GM21526 (cell line): ENCODE measurements around the gene MYADML2.
"Not testable (repeated sequence)": the region's sequence is repeated elsewhere in the genome, so short reads cannot be mapped to it uniquely, and the experiment has no call there.

Experiments used
- ATAC-seq: cut with Tn5 transposase; IDR thresholded peaks from one replicate; pipeline ENCODE4 v1.9.1; 2021; ENCODE audit warnings: moderate library complexity; ENCODE audit not compliant: unreplicated experiment, low FRiP score

The MYADML2 gene

DNA sequence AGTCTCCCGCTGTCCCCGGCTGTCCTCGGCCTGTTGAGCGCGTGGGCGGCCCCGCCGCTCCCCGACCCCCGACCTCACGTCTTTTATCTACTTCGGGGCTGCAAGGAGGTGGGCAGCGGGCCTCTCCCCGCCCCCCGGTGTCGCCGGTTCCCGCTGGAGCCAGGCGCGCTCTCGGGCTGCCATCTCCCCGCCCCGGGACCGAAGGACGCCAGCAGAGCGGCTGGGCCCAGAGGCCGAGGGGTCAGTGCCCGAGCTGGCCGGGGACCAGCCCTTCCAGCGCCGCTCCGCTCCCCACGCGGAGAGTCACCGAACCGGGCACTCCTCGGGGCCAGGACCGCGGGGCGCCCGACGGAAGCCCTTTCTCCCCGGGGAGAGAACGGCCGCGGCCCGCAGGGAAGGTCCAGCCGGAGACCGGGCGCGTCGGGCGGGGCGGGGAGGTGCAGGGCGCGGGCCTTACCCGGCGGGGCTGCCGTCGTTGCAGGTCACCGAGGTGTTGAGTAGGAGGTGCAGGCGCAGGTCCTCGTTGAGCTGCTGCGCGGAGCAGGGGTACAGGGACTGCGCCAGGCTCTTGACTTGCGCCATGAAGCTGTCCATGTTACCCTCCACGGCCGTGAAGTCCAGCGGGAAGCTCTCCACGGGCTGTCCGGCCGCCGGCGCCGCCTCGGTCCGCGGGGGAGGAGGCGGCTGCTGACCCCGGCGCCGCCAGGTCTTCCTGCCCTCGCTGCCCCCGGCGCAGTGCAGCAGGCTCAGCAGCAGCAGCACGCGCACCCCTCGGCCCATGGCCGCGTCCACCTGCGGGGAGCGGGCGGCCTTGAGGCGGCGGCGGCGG, 13.3 kb upstream of the MYADML2 start:
- ATAC-seq, result no peak

DNA sequence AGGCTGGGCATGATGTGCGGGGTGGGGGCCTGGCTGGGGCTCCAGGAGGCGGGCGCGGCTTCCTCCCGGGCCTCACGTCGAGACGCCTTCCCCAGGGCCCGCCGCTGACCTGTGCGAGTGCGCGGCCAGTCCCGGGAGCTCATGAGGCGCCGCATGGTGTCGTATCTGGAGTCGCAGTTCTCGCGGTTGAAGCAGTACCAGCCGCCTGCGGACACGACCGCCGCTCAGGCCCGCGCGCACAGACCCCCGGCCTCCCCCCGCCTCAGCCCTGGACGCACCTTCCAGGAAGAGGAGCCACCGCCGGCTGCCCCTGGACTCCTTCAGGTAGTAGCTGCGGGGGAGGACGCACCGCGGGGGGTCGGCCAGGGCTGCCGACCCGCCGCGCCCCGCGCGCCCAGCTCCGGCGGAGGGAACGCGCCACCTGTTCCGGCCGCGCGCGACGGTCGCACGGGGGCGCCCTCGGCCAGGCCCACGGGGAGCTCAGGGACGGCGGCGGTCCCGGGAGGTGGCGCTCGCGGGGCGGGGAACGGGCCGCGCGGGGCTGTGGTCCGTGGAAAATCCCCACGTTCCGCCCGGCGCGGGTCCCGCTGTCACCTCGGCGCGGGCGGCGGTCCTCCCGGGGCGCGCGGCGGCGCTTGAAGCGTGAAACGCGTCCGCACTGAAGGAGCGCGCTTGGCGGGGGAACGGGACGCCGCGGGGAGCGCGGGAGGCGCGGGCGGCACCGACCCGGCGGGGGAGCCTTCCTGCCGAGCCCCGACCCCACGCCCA, 12.5 kb upstream of the MYADML2 start:
- no peak for ATAC-seq

DNA sequence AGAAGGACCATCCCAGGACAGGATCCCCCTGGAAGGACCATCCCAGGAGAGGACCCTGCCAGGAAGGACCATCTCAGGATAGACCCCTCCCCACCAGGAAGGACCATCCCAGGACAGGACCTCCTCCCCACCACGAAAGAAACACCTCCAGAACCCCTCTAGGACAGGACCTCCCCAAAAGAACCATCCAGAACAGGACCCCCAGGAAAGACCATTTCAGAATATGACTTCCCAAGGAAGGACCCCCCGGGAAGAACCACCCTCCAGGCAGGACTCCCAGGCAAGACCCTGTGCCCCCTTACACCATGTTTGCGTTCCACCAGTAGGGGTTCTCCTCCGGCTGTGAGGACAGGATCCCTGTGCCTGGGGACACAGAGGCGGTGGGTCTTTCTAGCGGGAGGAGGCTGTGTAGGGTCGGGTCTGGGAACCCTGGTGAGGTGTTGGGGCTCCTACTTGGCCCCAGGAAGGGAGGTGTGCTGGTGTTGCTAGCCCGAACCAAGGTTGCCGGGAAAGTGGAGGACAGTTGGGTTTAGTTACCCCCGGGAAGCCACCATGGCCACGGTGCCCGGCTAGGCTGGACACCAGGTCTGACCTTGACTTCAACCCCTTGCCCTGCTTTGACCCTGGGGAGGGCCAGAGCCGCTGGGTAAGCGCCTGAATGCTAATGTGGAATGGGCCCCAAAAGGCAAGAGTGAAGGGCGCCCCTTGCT, 11.8 kb upstream of the MYADML2 start:
- ATAC-seq, result no peak

DNA sequence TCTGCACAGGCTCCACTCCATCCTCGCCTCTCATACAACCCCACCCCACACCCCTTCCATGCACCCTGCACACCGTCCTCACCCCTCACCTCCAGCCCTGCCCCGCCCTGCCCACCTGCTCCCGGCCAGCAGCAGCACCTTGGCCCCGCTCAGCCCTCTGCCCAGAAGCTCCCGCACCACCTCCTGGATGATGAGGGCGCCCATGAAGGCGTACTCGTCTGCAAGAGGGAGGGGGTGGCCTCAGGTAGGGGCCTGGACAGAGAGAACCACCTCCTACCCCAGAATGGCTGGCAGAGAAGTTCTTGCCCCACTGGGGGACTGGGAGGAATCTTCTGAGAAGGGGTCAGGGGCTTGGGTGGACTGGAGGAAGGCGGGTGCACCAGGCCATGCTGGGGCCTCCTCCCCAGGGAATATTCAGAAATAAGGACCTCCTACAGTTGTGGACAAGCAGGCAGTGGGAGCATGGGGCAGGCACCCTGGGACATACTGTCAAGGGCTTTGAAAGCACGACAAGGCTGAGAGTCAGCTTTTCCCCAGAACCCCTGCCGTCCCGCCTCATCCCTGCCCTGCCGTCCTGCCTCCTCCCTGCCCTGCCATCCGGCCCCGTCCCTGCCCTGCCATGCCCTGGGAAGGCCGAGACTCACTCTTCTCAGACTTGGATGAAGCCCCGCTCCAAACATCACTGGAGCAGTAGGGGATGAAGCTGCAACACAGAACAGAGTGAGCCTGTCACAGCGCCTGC, 10.8 kb upstream of the MYADML2 start:
- ATAC-seq, result no peak

DNA sequence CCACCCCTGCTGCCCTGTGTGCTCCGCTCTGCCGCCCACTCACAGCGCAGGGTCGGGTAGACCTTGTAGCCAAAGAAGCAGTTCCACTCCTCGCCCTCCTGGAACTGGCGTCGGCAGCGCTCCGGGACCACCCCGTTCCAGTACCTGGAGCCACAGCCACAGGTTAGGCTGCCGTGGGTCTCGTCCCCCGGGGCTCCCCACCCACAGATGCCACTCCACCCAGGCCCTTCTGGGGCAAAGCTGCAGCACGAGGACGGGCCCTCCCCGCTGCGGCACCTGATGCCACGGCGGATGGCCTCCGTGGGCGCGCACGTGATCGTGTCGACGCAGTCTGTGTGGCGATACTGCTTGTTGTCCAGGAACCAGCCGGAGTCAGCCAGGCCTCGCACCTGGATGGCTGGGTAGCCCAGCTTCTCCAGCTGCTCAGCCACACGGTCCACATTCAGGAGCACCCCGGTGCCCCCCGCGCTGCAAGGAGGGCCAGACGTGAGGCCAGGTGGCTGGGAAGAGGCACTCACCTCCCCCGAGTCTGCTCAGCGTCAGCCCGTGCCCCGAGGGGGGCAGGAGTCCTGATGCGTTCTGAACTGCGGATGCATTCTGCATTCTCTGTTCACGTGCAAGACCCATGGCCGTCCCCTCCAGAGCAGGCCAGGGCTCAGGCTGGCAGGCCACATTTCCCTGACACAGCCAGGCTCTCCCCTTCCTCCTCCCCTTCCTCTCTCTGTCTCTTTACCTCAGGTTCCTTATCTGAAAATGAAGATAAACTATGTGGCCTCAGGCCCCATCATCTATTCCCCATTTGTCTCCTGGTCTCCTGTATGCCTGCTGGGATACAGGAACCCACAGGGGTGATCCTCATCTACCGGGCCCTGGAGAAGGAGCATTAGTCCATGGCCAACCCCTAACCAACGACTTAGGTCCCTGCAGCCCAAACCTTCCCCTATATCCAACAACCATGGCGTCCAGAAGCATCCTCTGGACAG, 9.9 kb upstream of the MYADML2 start:
- ATAC-seq, result no peak

DNA sequence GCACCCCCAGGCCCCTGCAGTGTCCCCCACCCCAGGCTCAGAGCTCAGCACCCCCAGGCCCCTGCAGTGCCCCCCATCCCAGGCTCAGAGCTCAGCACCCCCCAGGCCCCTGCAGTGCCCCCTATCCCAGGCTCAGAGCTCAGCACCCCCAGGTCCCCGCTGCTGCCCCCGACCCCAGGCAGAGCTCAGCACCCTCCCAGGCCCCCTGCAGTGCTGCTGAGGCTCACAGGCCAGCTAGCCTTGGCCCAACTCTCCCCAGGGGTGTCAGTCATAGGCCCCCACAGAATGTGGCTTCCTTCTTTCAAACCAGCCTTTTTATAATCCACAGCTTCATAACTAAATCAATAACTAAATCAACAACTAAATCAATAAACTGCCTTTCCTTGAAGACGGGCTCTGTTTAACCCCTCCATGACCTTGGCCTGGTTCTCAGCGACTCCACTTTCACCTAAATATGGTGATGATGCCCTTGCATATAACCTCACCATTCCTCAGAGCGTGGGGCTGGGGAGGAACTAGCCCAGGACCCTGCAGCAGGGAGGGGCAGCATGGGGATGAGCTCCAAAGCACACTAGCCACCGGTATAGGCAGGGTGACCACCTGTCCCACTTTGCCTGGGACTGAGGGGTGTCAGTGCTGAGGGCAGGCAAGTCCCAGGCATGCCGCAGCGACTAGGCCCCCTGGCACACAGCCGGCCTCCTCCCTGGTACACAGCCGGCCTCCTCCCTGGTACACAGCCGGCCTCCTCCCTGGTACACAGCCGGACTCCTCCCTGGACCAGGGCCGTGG, 8.9 kb upstream of the MYADML2 start:
- no peak for ATAC-seq

DNA sequence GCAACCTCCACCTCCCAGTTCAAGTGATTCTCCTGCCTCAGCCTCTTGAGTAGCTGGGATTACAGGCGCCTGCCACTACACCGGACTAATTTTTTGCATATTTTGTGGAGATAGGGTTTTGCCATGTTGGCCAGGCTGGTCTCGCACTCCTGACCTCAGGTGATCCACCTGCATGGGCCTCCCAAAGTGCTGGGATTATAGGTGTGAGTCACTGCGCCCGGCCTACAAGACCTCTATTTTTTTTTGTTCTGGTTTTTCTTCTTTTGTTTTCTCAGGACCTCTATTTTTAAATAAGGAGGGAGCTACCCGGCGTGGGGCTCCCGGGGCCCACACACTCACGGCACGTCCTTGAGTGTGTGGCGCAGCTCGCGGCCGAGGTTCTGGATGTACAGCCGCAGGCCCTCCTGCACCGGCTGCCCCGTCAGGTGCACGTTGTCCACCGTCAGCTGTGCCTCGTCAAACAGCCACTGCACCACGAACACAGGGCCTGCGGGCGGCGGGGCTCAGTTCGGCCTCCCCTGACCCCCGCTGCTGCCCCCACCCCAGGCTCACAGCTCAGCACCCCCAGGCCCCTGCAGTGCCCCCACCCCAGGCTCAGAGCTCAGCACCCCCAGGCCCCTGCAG, 8.1 kb upstream of the MYADML2 start:
- no peak for ATAC-seq

DNA sequence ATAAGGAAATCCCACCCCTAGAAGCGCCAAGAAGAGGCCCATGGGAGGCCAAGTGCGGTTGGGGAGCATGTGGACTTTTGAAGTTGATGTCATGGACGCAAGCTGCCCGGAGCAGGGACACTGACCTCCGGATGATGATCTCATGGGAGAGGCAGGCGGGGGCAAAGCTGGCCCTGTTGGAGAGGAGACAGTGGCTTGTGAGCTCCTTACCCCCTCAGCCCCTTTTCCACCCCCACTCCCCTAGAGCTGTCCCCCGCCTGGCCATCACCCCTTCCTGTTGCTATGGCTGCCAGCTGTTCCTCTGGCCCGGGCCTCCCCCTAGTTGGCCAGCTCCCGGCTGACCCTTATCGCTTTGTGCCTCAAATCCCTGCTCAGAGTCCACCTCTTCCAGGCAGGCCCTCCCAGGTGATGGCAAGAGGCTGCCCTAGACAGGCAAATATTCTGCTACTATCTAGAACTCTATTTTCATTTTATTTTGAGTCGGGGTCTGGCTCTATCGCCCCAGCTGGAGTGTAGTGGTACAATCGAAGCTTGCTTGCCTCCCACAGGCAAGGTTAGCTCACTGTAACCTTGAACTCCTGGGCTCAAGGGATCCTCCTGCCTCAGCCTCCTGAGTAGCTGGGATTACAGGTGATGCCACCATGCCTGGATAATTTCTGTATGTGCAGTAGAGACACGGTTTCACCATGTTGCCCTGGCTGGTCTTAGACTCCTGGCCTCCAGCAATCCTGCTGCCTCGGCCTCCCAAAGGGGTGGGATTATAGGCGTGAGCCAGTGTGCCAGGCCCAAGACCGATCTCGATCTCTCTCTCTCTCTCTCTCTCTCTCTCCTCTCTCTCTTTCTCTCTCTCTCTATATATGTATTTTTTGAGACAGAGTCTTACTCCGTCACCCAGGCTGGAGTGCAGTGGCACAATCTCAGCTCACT, 7.4 kb upstream of the MYADML2 start:
- ATAC-seq, result no peak

DNA sequence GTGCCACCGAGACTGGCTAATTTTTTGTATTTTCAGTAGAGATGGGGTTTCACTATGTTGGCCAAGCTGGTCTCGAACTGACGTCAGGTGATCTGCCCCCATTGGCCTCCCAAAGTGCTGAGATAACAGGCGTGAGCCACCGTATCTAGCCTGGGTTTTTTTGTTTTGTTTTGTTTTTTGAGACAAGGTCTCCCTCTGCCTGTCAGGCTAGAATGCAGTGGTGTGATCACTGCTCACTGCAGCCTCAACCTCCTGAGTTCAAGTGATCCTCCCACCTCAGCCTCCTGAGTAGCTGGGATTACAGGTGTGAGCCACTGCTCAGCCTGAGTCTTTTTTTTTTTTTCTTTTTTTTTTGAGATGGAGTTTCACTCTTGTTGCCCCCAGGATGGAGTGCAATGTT, 6.4 kb upstream of the MYADML2 start:
- not testable (repeated sequence) for ATAC-seq

DNA sequence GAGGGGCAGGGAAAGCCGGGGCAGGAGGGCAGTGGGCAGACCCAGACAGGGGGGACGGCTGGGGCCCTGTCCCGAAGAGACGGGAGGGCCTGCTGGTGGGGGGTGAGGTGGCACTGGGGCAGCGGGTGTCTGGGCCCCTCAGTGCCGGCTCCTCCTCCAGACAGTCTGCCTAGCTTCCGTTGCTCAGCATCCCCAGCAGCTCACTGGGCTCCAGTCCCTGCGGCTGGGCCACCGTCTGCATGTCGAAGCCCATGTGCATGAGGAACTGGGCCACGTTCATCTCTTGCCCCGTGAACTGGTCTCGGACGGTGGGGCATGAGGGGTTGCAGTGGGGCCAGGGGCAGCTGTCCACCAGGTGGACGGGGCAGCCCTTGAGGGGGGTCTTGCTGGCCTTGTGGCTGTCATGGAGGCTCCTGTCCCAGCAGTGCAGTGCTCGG, 5.8 kb upstream of the MYADML2 start:
- no peak for ATAC-seq

DNA sequence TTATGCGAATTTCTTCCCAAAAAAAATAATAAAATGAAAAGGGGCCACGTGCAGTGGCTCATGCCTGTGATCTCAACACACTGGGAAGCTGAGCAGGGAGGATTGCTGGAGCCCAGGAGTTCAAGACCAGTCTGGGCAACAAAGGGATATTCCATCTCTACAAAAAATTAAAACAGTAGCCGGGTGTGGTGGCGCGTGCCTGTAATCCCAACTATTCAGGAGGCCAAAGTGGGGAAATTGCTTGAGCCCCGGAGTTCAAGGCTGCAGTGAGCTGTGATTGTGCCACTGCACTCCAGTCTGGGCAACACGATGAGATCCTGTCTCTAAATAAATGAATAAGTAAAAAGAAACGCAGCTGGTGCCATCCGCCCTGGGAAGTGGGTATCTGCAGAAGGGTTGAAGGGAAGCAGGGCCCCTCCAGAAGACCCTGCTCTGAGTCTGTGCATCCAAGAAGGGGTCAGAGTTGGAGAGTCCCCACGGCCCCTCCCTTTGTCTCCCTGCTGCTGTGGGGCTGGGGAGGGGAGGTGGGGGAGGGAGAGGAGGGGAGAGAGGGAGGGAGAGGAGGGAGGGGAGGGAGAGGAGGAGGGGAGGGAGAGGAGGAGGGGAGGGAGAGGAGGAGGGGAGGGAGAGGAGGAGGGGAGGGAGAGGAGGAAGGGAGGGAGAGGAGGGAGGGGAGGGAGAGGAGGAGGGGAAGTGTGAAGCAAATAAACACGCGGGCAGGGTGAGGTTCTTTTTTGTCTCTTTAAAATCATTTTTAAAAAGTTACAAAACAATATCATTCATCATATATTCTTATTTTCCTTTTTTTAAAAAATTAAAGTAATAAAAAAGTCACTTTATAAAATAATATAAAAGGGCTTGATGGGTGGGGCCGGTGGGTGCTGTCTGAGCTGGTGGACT, 5.0 kb upstream of the MYADML2 start:
- ATAC-seq, result no peak

DNA sequence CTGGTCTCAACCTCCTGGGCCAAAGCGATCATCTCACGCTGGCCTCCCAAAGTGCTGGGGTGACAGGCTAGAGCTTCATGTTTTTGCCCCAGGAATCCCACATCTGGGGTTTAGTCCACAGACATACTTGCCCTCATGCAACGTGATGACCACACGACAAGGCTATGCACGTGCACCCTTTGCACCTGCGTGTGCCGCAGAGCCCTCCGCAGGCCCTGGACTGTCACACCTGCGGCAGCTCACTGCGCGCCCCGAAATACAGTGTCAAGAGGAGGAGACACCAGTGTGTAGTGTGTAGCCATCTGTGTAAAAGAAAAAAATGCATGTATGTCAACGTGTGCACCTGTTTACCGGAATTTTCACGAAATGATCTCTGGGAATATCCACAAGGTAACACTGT, 3.5 kb upstream of the MYADML2 start:
- no peak for ATAC-seq

DNA sequence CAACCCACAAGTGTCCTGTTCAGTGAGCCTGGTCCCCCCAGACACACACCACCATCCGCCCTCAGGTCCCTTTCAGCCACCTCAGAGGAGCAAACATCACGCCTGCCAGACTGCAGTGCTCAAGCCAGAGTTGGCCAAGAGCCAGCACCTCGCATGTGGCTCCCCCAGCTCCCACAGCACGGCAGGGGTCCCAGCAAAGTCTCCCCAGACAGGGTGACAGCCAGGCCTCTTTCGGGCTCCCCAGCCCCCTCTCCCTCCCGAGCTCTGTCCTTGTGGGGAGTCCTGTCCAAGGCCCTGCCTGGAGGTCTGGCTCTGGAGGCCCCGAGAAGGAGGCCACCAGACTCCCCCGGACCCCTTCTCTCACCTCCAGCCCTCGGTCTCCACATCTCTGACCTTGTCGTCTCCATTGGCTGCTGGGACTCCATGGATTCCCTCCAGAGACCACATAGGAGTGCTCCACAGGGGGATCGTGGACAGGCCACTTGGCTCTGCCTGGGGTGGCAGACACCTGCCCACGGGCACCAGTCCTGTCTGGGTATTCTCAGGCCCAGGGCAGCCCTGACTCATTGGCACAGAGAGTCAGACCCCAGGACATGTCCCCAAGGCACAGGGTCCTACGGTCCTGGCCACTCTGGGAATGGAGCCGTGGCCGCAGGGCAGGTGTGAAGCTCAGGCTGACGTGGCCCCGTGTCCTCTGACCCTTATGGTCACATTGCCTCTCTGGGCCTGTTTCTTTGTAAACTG, 1.8 kb upstream of the MYADML2 start:
- no peak for ATAC-seq

DNA sequence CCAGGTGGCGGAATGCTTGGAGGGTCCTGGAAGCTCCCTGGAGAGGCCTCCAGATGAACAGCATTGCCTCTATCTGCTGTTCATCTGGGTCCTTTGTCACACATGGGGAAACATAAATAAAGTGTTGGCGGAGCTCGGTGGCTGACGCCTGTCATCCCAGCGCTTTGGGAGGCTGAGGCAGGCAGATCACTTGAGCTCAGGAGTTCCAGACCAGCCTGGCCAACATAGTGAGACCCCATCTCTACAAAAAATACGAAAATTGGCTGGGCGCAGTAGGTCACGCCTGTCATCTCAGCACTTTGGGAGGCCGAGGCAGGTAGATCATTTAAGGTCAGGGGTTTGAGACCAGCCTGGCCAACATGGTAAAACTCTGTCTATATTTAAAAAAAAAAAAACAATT, 2.2 kb downstream of the MYADML2 start:
- ATAC-seq, result no peak

DNA sequence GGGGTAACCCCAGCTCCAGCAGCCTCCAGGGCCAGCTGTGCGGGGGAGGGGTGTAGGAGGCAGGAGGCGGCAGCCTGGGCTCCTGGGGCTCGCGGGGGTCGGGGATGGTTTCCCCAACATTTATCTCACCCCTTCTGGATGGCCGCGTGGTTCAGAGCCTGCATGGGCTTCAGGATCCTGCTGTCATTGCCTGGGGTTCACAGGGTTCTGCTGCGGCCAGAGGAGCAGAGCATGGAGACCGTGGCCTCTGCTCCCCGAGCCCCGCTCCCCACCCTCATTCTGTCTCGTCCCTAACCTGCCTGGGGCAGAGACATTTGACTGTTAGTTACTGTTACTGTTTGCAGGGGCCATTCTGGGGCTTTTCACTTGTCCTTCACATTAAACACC, 4.9 kb downstream of the MYADML2 start:
- ATAC-seq, result no peak
